GM20000 (cell line): ENCODE data around the gene ARIH1.

Experiments used
- DNase-seq: peaks from one replicate; pipeline ENCODE4 v3.0.0; 2012; ENCODE audit warnings: low spot score
- CTCF ChIP-seq: IDR thresholded peaks from 2 replicates; pipeline ENCODE4 v1.5.1; 2012; ENCODE audit warnings: mild to moderate bottlenecking, control low read depth; ENCODE audit errors: extremely low read depth, missing control alignments

The ARIH1 gene

GRCh38 chr15:72538931-72539330, 64.8 kb downstream of the ARIH1 start:
- TF ChIP-seq CTCF: no peak
- DNase-seq: no peak

GRCh38 chr15:72540606-72541237, 66.6 kb downstream of the ARIH1 start:
- DNase-seq: no peak
- TF ChIP-seq CTCF: no peak

GRCh38 chr15:72541674-72542073, 67.5 kb downstream of the ARIH1 start:
- no peak for TF ChIP-seq CTCF
- DNase-seq: no peak

GRCh38 chr15:72545156-72545555, 71.0 kb downstream of the ARIH1 start:
- TF ChIP-seq CTCF: no peak
- no peak for DNase-seq

- no peak for DNase-seq
- TF ChIP-seq CTCF: no peak
Observed at GRCh38 chr15:72554471-72555425, 80.6 kb downstream of the ARIH1 start.

GRCh38 chr15:72559781-72560180, 85.7 kb downstream of the ARIH1 start:
- no peak for DNase-seq
- no peak for TF ChIP-seq CTCF

- DNase-seq: no peak
- TF ChIP-seq CTCF: no peak
Observed at GRCh38 chr15:72560458-72560857, 86.3 kb downstream of the ARIH1 start.
